Gastroesophageal sphincter (tissue), 4 donors: Measurements from ENCODE around the gene ACIN1. TPM values are rescaled to one million over a fixed set of nuclear protein-coding genes. Genes with fewer than 3 reads are reported as not detected.

Experiments
- ATAC-seq: fragments of 150-250 bp; one replicate; pipeline ENCODE4 v1.9.1; 2016; ENCODE audit warnings: mild to moderate bottlenecking, moderate library complexity
- H3K27ac ChIP-seq, 4 donors: fragments of 200-600 bp; sonication (generic) in 3 of 4; 1 replicate in 3 of 4; 2 replicates in 1 of 4; pipeline ENCODE4 v1.5.1; 2016 to 2019
- H3K27me3 ChIP-seq: fragments of 200-600 bp; sonication (generic); one replicate; pipeline ENCODE4 v1.5.1; 2019
- H3K36me3 ChIP-seq, 2 donors: fragments of 200-600 bp; sonication (generic); one replicate each; pipeline ENCODE4 v1.5.1; 2019; ENCODE audit warnings: control low read depth in 1 of 2
- H3K4me1 ChIP-seq, 3 donors: fragments of 200-600 bp; sonication (generic); 1 replicate in 2 of 3; 2 replicates in 1 of 3; pipeline ENCODE4 v1.5.1; 2016 to 2019; ENCODE audit warnings: control low read depth in 2 of 3
- H3K4me3 ChIP-seq, 2 donors: fragments of 200-600 bp; sonication (generic); one replicate each; pipeline ENCODE4 v1.5.1; 2019; ENCODE audit warnings: mild to moderate bottlenecking in 1 of 2, moderate library complexity in 1 of 2
- H3K9me3 ChIP-seq, 3 donors: fragments of 200-600 bp; sonication (generic); one replicate each; pipeline ENCODE4 v1.5.1; 2017 to 2019; ENCODE audit warnings: control low read depth in 2 of 3
- EP300 ChIP-seq: sonication (generic); formaldehyde crosslinking; IDR thresholded peaks from one replicate; pipeline ENCODE4 v1.6.1; 2017; ENCODE audit warnings: antibody characterized with exemption, mild to moderate bottlenecking
- POLR2A ChIP-seq, 2 donors: fragments of 450-650 bp; IDR thresholded peaks; one replicate each; pipeline ENCODE4 v1.6.1; 2017; ENCODE audit warnings: antibody characterized with exemption in 2 of 2, mild to moderate bottlenecking in 2 of 2, moderate library complexity in 1 of 2
- POLR2AphosphoS5 ChIP-seq: sonication (generic); formaldehyde crosslinking; IDR thresholded peaks from one replicate; pipeline ENCODE4 v1.6.1; 2017; ENCODE audit warnings: antibody characterized with exemption
- WGBS, 2 donors: methylation state at CpG; one replicate each; pipeline ENCODE4 v1.1.5; 2018; ENCODE audit warnings: low coverage in 1 of 2; 5-methylcytosine and 5-hydroxymethylcytosine counted together
- total RNA-seq, 4 donors: library from RNA; depleted of rRNA; stranded (reverse); fragments of >200 nt; gene quantifications; one replicate each; pipeline ENCODE4 v1.1.0, GENCODE V29; 2016
- TF ChIP-seq, protein P1 (sequence below), 4 experiments: fragments of 200-600 bp in 2 of 4; fragments of 450-650 bp in 2 of 4; sonication (generic) in 1 of 4; IDR thresholded peaks; one replicate each; pipeline ENCODE4 v1.5.1; 2017 to 2019; ENCODE audit warnings: antibody characterized with exemption in 4 of 4, mild to moderate bottlenecking in 2 of 4, moderate library complexity in 2 of 4

The ACIN1 gene
- total RNA-seq, 4 donors from 2014 or later: 55.7 to 121 (median 91.8) TPM

DNA sequence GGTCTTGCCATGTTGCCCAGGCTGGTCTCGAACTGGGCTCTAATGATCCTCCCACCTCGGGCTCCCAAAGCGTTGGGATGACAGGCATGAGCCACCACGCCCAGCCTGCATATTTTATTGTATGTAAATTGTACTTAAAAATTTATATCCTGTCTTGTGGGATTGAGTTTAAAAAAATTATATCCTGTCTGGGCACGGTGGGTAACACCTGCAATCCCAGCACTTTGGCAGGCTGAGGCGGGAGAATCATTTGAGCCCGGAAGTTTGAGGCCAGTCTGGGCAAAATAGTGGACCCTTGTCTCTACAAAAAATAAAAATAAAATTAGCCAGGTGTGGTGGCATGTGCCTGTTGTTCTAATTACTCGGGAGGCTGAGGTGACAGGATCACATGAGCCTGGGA lies 38.0 kb upstream of the ACIN1 start:
- no peaks in the 10 kb centered on the region for H3K27me3 ChIP-seq
- peaks cover 0 to 32% (median 4%) of the 10 kb centered on the region in 3 donors for H3K4me1 ChIP-seq
- ATAC-seq: no peak
- H3K27ac ChIP-seq: no peak overlapping the region
- TF ChIP-seq POLR2AphosphoS5: no peak
- TF ChIP-seq EP300: no peak
- TF ChIP-seq, protein P1, sequence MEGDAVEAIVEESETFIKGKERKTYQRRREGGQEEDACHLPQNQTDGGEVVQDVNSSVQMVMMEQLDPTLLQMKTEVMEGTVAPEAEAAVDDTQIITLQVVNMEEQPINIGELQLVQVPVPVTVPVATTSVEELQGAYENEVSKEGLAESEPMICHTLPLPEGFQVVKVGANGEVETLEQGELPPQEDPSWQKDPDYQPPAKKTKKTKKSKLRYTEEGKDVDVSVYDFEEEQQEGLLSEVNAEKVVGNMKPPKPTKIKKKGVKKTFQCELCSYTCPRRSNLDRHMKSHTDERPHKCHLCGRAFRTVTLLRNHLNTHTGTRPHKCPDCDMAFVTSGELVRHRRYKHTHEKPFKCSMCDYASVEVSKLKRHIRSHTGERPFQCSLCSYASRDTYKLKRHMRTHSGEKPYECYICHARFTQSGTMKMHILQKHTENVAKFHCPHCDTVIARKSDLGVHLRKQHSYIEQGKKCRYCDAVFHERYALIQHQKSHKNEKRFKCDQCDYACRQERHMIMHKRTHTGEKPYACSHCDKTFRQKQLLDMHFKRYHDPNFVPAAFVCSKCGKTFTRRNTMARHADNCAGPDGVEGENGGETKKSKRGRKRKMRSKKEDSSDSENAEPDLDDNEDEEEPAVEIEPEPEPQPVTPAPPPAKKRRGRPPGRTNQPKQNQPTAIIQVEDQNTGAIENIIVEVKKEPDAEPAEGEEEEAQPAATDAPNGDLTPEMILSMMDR (IDR thresholded peaks at IDR 0.05): no peak
- no peak for TF ChIP-seq POLR2A (IDR thresholded peaks at IDR 0.05)
- H3K4me3 ChIP-seq: no peak overlapping the region
- H3K36me3 ChIP-seq: peaks cover 0 to 81% of the 10 kb centered on the region in 2 donors
- no peaks in the 10 kb centered on the region for H3K9me3 ChIP-seq
- WGBS, 2 donors: 80 to 87% methylated on average over 2 to 5 of the region's 8 CpGs

DNA sequence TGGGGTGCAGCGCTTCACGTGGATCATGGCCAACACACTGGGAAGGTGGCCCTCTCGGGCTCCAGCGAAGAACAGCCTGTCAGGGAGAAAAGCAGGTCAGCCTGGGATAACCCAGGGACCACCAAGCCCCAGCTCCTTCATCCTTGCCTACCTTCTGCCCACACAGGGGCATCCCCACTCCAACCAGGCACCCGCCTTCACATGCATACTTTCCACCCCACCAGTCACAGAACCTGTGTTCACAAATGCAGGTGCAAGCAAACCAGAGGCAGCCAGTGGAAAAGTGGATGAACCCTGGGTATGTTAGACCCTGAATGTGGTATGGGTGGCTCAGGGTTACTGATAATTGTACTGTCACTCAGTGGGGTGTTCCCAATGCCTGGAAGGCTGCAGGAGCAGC lies 36.5 kb upstream of the ACIN1 start:
- peaks cover 0 to 20% (median 0%) of the 10 kb centered on the region in 3 donors for H3K4me1 ChIP-seq
- no peaks in the 10 kb centered on the region for H3K9me3 ChIP-seq
- peaks cover 0 to 81% of the 10 kb centered on the region in 2 donors for H3K36me3 ChIP-seq
- ATAC-seq: no peak
- no CpG with 5 or more reads among the region's 5 CpGs for whole genome bisulfite sequencing, 2 donors
- TF ChIP-seq EP300 (no peak), POLR2AphosphoS5 (no peak), POLR2A (IDR thresholded peaks at IDR 0.05) (no peak)
- TF ChIP-seq, protein P1 (IDR thresholded peaks at IDR 0.05): no peak
- H3K27ac ChIP-seq: peak overlapping the region; percentile 20 to 70 (median 54)
- no peaks in the 10 kb centered on the region for H3K27me3 ChIP-seq
- no peak overlapping the region for H3K4me3 ChIP-seq

DNA sequence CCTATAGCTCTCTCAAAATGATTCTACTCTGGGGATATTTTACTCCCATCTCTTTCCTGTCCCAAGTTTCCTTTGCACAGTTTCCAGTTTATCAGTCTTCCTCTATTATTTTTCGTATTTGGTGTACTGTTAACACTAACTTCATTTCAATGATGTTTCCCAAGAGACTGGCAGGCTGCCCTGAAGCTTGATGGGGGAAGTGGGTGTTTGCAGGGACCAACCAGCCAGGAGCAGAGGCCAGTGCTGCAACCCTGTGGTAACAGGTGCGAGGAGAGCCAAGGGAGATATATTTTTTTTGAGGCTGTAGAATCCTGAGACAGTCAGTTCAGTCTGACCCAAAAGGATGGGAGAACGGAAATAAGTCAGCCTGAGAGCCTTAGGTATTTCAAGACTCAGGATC lies 35.9 kb upstream of the ACIN1 start:
- TF ChIP-seq, protein P1 (IDR thresholded peaks at IDR 0.05): no peak
- TF ChIP-seq POLR2AphosphoS5: peak; percentile 12
- peak; percentile 68 for ATAC-seq
- no peak overlapping the region for H3K4me3 ChIP-seq
- H3K27me3 ChIP-seq: no peaks in the 10 kb centered on the region
- 17 to 47% methylated on average over 2 to 3 of the region's 3 CpGs for WGBS, 2 donors
- no peaks in the 10 kb centered on the region for H3K9me3 ChIP-seq
- peaks cover 0 to 26% (median 0%) of the 10 kb centered on the region in 3 donors for H3K4me1 ChIP-seq
- peak overlapping the region; percentile 20 to 70 (median 54) for H3K27ac ChIP-seq
- peaks cover 0 to 80% of the 10 kb centered on the region in 2 donors for H3K36me3 ChIP-seq

- ATAC-seq: no peak
- peaks cover 0 to 32% (median 0%) of the 10 kb centered on the region in 3 donors for H3K4me1 ChIP-seq
- no peak overlapping the region for H3K4me3 ChIP-seq
- H3K36me3 ChIP-seq: peaks cover 0 to 71% of the 10 kb centered on the region in 2 donors
- peak overlapping the region in 2 of 4 donors; percentile 56 to 70 for H3K27ac ChIP-seq
- TF ChIP-seq POLR2A (IDR thresholded peaks at IDR 0.05) (no peak), EP300 (no peak), POLR2AphosphoS5 (no peak)
- TF ChIP-seq, protein P1 (IDR thresholded peaks at IDR 0.05): no peak
- 83 to 92% methylated on average over 7 of the region's 7 CpGs for WGBS, 2 donors
- no peaks in the 10 kb centered on the region for H3K9me3 ChIP-seq
- H3K27me3 ChIP-seq: no peaks in the 10 kb centered on the region
These were observed 34.9 kb upstream of the ACIN1 start for GRCh38 chr14:23129759-23130316.
